ENCODE data around the gene GABRQ. TPM values are rescaled to one million over a fixed set of nuclear protein-coding genes. Genes with fewer than 3 reads are reported as not detected.
"Not testable (repeated sequence)": the region's sequence is repeated elsewhere in the genome, so short reads cannot be mapped to it uniquely, and the experiment has no call there.

The GABRQ gene
- total RNA-seq, 6 experiments from 2014 or later: not detected

DNA sequence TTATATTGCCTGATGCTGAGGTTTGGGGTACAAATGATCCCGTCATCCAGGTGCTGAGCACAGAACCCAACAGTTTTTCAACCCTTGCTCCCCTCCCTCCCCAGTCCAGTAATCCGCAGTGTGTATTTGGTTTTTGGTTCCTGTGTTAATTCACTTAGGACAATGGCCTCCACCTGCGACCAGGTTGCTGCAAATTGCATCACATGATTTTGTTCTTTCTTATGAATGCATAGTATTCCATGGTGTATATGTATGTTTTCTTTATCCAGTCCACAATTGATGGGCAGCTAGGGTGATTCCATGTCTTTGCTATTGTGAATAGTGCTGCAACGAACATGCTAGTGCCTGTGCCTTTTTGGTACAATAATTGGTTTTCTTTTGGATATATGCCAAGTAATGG is 25.4 kb downstream of the GABRQ start:
- TF ChIP-seq, protein P1, sequence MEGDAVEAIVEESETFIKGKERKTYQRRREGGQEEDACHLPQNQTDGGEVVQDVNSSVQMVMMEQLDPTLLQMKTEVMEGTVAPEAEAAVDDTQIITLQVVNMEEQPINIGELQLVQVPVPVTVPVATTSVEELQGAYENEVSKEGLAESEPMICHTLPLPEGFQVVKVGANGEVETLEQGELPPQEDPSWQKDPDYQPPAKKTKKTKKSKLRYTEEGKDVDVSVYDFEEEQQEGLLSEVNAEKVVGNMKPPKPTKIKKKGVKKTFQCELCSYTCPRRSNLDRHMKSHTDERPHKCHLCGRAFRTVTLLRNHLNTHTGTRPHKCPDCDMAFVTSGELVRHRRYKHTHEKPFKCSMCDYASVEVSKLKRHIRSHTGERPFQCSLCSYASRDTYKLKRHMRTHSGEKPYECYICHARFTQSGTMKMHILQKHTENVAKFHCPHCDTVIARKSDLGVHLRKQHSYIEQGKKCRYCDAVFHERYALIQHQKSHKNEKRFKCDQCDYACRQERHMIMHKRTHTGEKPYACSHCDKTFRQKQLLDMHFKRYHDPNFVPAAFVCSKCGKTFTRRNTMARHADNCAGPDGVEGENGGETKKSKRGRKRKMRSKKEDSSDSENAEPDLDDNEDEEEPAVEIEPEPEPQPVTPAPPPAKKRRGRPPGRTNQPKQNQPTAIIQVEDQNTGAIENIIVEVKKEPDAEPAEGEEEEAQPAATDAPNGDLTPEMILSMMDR (IDR thresholded peaks at IDR 0.05): no peak
- Mint-ChIP-seq H3K4me3 (no peak overlapping the region), H3K36me3 (ENCODE audit: low read depth) (no peaks in the 10 kb centered on the region), H3K4me1 (ENCODE audit: low read depth) (no peaks in the 10 kb centered on the region), H3K9me3 (no peaks in the 10 kb centered on the region), H3K27ac (no peak overlapping the region), H3K27me3 (ENCODE audit: insufficient read depth) (no peaks in the 10 kb centered on the region)
- no peak for DNase-seq

DNA sequence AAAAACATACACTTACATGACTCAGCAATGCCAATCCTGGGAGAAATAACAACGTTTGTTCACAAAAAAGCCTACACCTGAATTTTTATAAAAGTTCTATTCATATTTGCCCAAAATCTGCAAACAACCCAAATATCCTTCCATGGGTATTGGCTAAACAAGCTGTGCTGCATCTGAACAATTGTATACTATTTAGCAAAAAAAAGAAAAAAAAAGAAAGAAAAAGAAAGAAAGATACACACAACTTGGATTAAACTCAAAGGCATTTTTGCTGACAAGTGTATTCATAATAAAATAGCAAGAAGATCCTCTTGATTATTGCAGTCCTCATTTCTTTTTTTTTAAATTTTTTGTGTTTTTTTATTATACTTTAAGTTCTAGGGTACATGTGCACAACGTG is 36.4 kb downstream of the GABRQ start:
- H3K9me3 Mint-ChIP-seq: no peaks in the 10 kb centered on the region

DNA sequence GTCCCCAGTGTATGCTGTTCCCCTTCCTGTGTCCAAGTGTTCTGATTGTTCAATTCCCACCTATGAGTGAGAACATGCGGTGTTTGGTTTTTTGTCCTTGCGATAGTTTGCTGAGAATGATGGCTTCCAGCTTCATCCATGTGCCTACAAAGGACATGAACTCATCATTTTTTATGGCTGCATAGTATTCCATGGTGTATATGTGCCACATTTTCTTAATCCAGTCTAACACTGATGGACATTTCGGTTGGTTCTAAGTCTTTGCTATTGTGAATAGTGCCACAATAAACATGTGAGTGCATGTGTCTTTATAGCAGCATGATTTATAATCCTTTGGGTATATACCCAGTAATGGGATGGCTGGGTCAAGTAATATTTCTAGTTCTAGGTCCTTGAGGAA is 37.0 kb downstream of the GABRQ start:
- not testable (repeated sequence) for H3K9me3 Mint-ChIP-seq; H3K27ac Mint-ChIP-seq; DNase-seq; H3K4me1 Mint-ChIP-seq (ENCODE audit: low read depth); H3K36me3 Mint-ChIP-seq (ENCODE audit: low read depth); H3K4me3 Mint-ChIP-seq; H3K27me3 Mint-ChIP-seq (ENCODE audit: insufficient read depth)

More for the DNA sequence above, 36.4 kb downstream of the GABRQ start:
- no peaks in the 10 kb centered on the region for H3K4me1 Mint-ChIP-seq (ENCODE audit: low read depth)
- no peak for DNase-seq
- H3K36me3 Mint-ChIP-seq (ENCODE audit: low read depth): no peaks in the 10 kb centered on the region
- TF ChIP-seq, protein P1 (IDR thresholded peaks at IDR 0.05): no peak
- no peak overlapping the region for H3K27ac Mint-ChIP-seq
- H3K4me3 Mint-ChIP-seq: no peak overlapping the region
- no peaks in the 10 kb centered on the region; the same call in 1 of the 2 replicates for H3K27me3 Mint-ChIP-seq (ENCODE audit: insufficient read depth)

DNA sequence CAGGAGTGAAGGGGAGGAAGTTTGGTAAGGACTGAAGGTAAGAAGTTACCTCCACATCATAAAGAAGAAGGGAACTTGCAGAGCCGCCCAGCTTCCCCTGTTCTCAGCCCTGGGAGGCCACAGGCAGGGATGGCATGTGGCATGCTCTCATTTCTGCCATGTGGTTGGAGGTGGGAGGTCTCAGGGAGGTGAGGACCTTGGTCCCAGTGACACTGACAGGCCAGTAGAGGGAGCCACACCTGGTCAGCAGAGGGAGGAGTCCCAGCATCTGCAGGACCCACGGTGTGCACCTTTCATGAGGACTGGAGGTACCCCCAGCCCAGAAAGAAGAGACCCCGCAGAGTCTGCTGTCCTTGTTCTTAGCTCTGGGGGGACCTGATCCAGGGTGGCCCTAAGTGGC is 43.3 kb downstream of the GABRQ start:
- H3K4me1 Mint-ChIP-seq (ENCODE audit: low read depth); DNase-seq; H3K4me3 Mint-ChIP-seq; H3K27me3 Mint-ChIP-seq (ENCODE audit: insufficient read depth); H3K9me3 Mint-ChIP-seq; H3K27ac Mint-ChIP-seq; H3K36me3 Mint-ChIP-seq (ENCODE audit: low read depth): not testable (repeated sequence)

DNA sequence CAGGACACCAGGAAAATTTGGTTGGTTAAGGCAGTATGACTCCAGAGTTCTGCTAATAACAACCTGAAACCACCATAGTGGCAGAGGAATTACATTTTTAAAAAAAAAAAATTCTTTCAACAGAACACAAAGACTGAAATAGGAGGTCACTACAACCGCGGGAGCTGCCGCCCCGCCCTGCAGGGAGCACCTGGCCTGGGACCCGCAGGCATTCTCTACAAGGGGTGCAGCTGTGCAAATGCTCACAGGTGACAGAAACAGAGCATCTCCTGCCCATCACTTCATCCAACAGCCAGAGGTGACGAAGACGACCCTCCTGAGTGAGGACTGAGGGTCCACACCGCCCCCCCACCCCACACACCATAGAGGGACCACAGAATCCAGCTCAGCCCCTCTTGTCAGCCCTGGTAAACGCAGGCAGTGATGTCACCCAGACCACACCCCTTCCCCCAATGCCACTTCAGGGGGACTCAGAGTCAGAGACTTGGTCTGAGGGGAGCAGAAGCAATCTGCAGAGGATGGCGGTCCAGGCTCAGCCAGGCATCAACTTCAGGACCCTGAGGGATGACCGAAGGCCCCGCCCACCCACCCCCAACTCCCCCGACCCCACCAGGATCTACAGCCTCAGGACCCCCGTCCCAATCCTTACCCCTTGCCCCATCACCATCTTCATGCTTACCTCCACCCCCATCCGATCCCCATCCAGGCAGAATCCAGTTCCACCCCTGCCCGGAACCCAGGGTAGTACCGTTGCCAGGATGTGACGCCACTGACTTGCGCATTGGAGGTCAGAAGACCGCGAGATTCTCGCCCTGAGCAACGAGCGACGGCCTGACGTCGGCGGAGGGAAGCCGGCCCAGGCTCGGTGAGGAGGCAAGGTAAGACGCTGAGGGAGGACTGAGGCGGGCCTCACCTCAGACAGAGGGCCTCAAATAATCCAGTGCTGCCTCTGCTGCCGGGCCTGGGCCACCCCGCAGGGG is 60.5 kb downstream of the GABRQ start, which contains the start of gene MAGEA3:
Gene MAGEA3, plus strand, starts transcription at position 843 of the 980 bp plus-strand sequence. CDS start 2,039 bp downstream, outside the sequence.
- not testable (repeated sequence) for H3K27me3 Mint-ChIP-seq (ENCODE audit: insufficient read depth); H3K36me3 Mint-ChIP-seq (ENCODE audit: low read depth); H3K9me3 Mint-ChIP-seq; DNase-seq; H3K4me1 Mint-ChIP-seq (ENCODE audit: low read depth); H3K4me3 Mint-ChIP-seq; H3K27ac Mint-ChIP-seq

DNA sequence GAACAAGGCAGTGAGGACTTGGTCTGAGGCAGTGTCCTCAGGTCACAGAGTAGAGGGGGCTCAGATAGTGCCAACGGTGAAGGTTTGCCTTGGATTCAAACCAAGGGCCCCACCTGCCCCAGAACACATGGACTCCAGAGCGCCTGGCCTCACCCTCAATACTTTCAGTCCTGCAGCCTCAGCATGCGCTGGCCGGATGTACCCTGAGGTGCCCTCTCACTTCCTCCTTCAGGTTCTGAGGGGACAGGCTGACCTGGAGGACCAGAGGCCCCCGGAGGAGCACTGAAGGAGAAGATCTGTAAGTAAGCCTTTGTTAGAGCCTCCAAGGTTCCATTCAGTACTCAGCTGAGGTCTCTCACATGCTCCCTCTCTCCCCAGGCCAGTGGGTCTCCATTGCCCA is 62.7 kb downstream of the GABRQ start:
- not testable (repeated sequence) for DNase-seq; H3K27ac Mint-ChIP-seq; H3K4me1 Mint-ChIP-seq (ENCODE audit: low read depth); H3K4me3 Mint-ChIP-seq; H3K27me3 Mint-ChIP-seq (ENCODE audit: insufficient read depth); H3K9me3 Mint-ChIP-seq; H3K36me3 Mint-ChIP-seq (ENCODE audit: low read depth)

DNA sequence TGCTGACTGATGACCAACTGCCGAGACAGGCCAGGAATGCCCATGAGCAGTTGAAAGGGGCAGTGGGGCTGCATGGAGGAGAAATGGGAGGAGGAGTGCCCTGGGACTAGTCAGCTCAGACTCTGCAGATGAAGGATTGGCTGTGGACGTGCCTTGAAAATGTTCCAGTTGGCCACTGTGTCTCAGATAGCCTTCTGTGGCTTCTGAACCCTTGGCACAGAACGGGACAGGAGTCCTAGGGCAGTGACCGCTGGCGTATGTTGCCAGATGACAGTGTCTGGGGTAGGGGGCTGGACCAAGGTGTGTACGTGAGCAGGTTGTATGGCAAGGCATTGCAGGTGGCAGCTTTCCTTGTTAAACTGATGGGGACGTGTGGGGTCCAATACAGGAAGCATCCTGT is 68.8 kb downstream of the GABRQ start:
- not testable (repeated sequence) for DNase-seq

More for the DNA sequence above, 68.8 kb downstream of the GABRQ start:
- not testable (repeated sequence) for H3K4me3 Mint-ChIP-seq; H3K27ac Mint-ChIP-seq; H3K9me3 Mint-ChIP-seq; H3K27me3 Mint-ChIP-seq (ENCODE audit: insufficient read depth); H3K4me1 Mint-ChIP-seq (ENCODE audit: low read depth); H3K36me3 Mint-ChIP-seq (ENCODE audit: low read depth)

Other genes with a start within 250 kb of the GABRQ start
- gene GABRA3, start 186.6 kb upstream of the GABRQ start, total RNA-seq (2021; fragmentation: NEBNext Ultra II Directional; extraction: Animal tissue kit (Norgen Biotek cat#: 25700)): not detected
- gene MAGEA3, start 60.9 kb downstream of the GABRQ start, total RNA-seq (2021; fragmentation: NEBNext Ultra II Directional; extraction: Animal tissue kit (Norgen Biotek cat#: 25700)): 1 to 10 TPM in 2 of 6 experiments, under 1 TPM in 2, not detected in 2; 0.53 to 1.1 (median 0.77) TPM
- not detected for gene CSAG2, start 71.4 kb downstream of the GABRQ start, total RNA-seq (2021; fragmentation: NEBNext Ultra II Directional; extraction: Animal tissue kit (Norgen Biotek cat#: 25700))
- not detected for gene MAGEA2B, start 76.7 kb downstream of the GABRQ start, total RNA-seq (2021; fragmentation: NEBNext Ultra II Directional; extraction: Animal tissue kit (Norgen Biotek cat#: 25700))
- gene CSAG1, start 95.8 kb downstream of the GABRQ start, total RNA-seq (2021; fragmentation: NEBNext Ultra II Directional; extraction: Animal tissue kit (Norgen Biotek cat#: 25700)): under 1 TPM in 1 of 6 experiments, not detected in 5; 0.51 TPM
- gene MAGEA12, start 95.9 kb downstream of the GABRQ start, total RNA-seq (2021; fragmentation: NEBNext Ultra II Directional; extraction: Animal tissue kit (Norgen Biotek cat#: 25700)): under 1 TPM in 3 of 6 experiments, not detected in 3; 0.09 to 0.19 (median 0.11) TPM
- not detected for gene MAGEA2, start 115.9 kb downstream of the GABRQ start, total RNA-seq (2021; fragmentation: NEBNext Ultra II Directional; extraction: Animal tissue kit (Norgen Biotek cat#: 25700))
- not detected for gene CSAG3, start 121.3 kb downstream of the GABRQ start, total RNA-seq (2021; fragmentation: NEBNext Ultra II Directional; extraction: Animal tissue kit (Norgen Biotek cat#: 25700))
- gene MAGEA6, start 131.8 kb downstream of the GABRQ start, total RNA-seq (2021; fragmentation: NEBNext Ultra II Directional; extraction: Animal tissue kit (Norgen Biotek cat#: 25700)): under 1 TPM in 2 of 6 experiments, not detected in 4; 0.12 to 0.18 TPM
- 10 to 100 TPM; 39.9 to 47.8 (median 43.6) TPM for gene CETN2, start 192.9 kb downstream of the GABRQ start, total RNA-seq (2021; fragmentation: NEBNext Ultra II Directional; extraction: Animal tissue kit (Norgen Biotek cat#: 25700))
- 10 to 100 TPM; 18.4 to 20.0 (median 19.1) TPM for gene NSDHL, start 193.2 kb downstream of the GABRQ start, total RNA-seq (2021; fragmentation: NEBNext Ultra II Directional; extraction: Animal tissue kit (Norgen Biotek cat#: 25700))

Data from HFFc6 (cell line).